MCF 10A (cell line): ENCODE results near the gene RGS14. TPM values are rescaled to one million over a fixed set of nuclear protein-coding genes. Genes with fewer than 3 reads are reported as not detected.

Experiments used
- BruUV-seq: library from RNA; stranded (reverse); fragments of 400-500 nt; replicated peaks from 2 replicates; lab custom pipeline; 2021; lab: Mats Ljungman, UMichigan
- CTCF ChIA-PET: fragments of 300-600 bp; sonication (Branson Sonifier 250); formaldehyde crosslinking; extraction: SDS; loops from one replicate; lab custom pipeline; 2021; ENCODE audit warnings: antibody characterized with exemption, inconsistent platforms; lab: Yijun Ruan, JAX
- POLR2A ChIA-PET: fragments of 300-600, 350-650 bp; sonication (Branson Sonifier 250); formaldehyde crosslinking; extraction: SDS; loops from one replicate; lab custom pipeline; 2020; ENCODE audit warnings: antibody characterized with exemption, inconsistent platforms; lab: Yijun Ruan, JAX
- DNase-seq: peaks from one replicate; pipeline ENCODE4 v3.0.0-alpha.2; 2018; ENCODE audit not compliant: unreplicated experiment
- H3K27ac Mint-ChIP-seq: one replicate; pipeline ENCODE4 v1.8.0; 2022; ENCODE audit warnings: mild to moderate bottlenecking, low read depth, mixed read lengths; ENCODE audit not compliant: unreplicated experiment
- H3K27me3 Mint-ChIP-seq: one replicate; pipeline ENCODE4 v1.8.0; 2022; ENCODE audit warnings: mixed read lengths; ENCODE audit not compliant: insufficient read depth, unreplicated experiment
- H3K36me3 Mint-ChIP-seq: one replicate; pipeline ENCODE4 v1.8.0; 2022; ENCODE audit warnings: mild to moderate bottlenecking, moderate library complexity, mixed read lengths; ENCODE audit not compliant: insufficient read depth, unreplicated experiment
- H3K4me1 Mint-ChIP-seq: one replicate; pipeline ENCODE4 v1.8.0; 2022; ENCODE audit warnings: mixed read lengths; ENCODE audit not compliant: insufficient read depth, unreplicated experiment
- H3K4me3 Mint-ChIP-seq: one replicate; pipeline ENCODE4 v1.8.0; 2022; ENCODE audit warnings: mild to moderate bottlenecking, moderate library complexity, mixed read lengths; ENCODE audit not compliant: unreplicated experiment
- H3K9me3 Mint-ChIP-seq: one replicate; pipeline ENCODE4 v1.8.0; 2022; ENCODE audit warnings: mixed read lengths; ENCODE audit not compliant: unreplicated experiment
- intact Hi-C: fragments of 100-400 bp; cut with micrococcal nuclease; formaldehyde crosslinking; loops from 2 replicates; pipeline ENCODE4 v1.14.1; 2022
- total RNA-seq: library from RNA; stranded (reverse); gene quantifications from 2 replicates; pipeline ENCODE4 v1.2.3, GENCODE V29; 2022
- TF ChIP-seq, protein P1 (sequence below): fragments of 200-600 bp; IDR thresholded peaks from one replicate; pipeline ENCODE4 v1.8.0; 2022; ENCODE audit warnings: antibody characterized with exemption, mild to moderate bottlenecking; ENCODE audit not compliant: unreplicated experiment

The RGS14 gene
- total RNA-seq, 1 experiment from 2014 or later = 7.8 TPM

DNA sequence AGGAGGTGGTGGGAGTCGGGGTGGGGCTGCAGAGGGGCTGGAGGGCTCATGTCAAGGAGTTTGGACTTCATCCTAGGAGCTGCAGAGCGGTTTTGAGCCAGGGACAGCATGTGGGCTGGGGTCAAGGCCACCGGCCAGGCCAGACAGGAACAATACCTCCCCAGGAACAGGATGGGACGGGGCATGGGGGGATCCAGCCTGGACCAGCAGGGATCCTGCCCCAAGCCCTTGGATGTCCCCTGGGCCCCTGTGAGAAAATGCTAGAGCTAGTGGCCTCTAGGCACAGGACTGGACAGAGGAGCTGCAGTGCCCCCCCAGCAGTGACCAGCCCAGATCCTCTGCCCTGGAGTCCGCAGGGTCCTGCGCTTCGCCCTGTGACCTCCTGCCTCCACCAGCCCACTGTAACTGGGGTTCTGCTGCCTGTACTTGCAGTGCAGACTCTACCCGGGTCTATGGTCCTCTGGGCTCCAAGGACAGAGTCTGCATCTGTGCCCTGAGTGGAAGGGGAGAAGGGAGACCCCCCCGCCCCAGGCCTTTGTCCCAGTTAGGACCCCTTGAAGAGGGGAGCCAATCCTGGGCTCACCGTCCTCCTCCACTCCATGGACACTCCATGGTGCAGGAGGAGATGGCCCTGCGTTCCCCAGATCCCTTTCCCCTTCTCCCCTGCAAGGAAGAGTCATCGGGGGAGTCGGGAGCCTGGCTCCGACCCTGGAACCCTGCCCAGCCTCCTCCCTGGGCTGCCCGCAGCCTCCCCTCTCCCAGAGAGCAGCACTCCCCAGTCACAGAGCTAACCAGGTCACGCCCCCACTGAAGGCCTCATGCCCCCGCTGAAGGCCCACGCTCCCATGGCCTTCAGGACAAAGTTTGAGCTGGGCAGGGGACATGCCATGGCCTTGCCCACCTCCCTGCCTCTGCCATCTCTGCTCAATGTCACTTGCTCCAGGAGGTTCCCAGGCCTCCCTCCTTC lies 43.1 kb upstream of the RGS14 start:
- Mint-ChIP-seq H3K27me3 (no peaks in the 10 kb centered on the region), H3K4me3 (no peak overlapping the region), H3K9me3 (no peaks in the 10 kb centered on the region), H3K27ac (no peak overlapping the region), H3K4me1 (peaks cover 21% of the 10 kb centered on the region), H3K36me3 (peaks cover 20% of the 10 kb centered on the region)
- CTCF ChIA-PET = interaction anchor here (0.6 to 6.5 kb wide), 7 partner anchors 11 to 201 kb away, joined by 3 to 59 read pairs (median 4); no protein-coding TSS in a partner anchor
- intact Hi-C loops = loop anchor here (5.0 kb wide), 1 partner anchor 188 kb away; no protein-coding TSS in a partner anchor
- POLR2A ChIA-PET = interaction anchor here (0.6 to 1.5 kb wide), 3 partner anchors 9 to 194 kb away, joined by 3 to 4 read pairs (median 3); partner anchors contain the start of gene LMAN2
- TF ChIP-seq, protein P1, sequence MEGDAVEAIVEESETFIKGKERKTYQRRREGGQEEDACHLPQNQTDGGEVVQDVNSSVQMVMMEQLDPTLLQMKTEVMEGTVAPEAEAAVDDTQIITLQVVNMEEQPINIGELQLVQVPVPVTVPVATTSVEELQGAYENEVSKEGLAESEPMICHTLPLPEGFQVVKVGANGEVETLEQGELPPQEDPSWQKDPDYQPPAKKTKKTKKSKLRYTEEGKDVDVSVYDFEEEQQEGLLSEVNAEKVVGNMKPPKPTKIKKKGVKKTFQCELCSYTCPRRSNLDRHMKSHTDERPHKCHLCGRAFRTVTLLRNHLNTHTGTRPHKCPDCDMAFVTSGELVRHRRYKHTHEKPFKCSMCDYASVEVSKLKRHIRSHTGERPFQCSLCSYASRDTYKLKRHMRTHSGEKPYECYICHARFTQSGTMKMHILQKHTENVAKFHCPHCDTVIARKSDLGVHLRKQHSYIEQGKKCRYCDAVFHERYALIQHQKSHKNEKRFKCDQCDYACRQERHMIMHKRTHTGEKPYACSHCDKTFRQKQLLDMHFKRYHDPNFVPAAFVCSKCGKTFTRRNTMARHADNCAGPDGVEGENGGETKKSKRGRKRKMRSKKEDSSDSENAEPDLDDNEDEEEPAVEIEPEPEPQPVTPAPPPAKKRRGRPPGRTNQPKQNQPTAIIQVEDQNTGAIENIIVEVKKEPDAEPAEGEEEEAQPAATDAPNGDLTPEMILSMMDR = no peak
- DNase-seq = no peak
- no TSS peak for BruUV-seq

DNA sequence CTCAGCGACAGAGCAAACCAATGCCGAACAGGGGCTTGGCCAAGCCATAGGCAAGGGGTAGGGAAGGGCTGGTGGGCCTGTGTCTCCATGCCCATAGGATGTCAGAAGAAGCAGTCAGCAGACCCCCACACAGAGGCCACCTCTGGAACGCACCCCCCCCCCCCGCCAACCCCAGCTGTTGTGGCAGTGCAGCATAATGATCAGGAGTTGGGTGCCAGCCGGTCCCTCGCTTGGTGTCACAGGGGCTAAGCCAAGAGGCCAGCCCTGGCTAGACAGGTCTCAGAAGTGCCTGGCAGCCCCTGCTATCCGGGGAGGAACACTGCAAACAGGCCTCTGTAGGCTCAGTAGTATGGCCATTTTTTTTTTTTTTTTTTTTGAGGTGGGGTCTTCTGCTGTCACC lies 42.3 kb upstream of the RGS14 start:
- no peak for DNase-seq
- Mint-ChIP-seq H3K36me3 (peaks cover 26% of the 10 kb centered on the region), H3K27ac (no peak overlapping the region), H3K4me3 (no peak overlapping the region), H3K9me3 (no peaks in the 10 kb centered on the region), H3K27me3 (no peaks in the 10 kb centered on the region), H3K4me1 (peaks cover 17% of the 10 kb centered on the region)
- intact Hi-C loops = loop anchor here (5.0 kb wide), 1 partner anchor 187 kb away; no protein-coding TSS in a partner anchor
- CTCF ChIA-PET = interaction anchor here (0.6 to 6.5 kb wide), 8 partner anchors 14 to 740 kb away, joined by 3 to 59 read pairs (median 4); partner anchors contain the start of gene F12
- TF ChIP-seq, protein P1 = no peak
- POLR2A ChIA-PET = interaction anchor here (0.9 to 1.3 kb wide), 3 partner anchors 9 to 87 kb away, joined by 3 to 4 read pairs (median 3); no protein-coding TSS in a partner anchor
- BruUV-seq = no TSS peak

DNA sequence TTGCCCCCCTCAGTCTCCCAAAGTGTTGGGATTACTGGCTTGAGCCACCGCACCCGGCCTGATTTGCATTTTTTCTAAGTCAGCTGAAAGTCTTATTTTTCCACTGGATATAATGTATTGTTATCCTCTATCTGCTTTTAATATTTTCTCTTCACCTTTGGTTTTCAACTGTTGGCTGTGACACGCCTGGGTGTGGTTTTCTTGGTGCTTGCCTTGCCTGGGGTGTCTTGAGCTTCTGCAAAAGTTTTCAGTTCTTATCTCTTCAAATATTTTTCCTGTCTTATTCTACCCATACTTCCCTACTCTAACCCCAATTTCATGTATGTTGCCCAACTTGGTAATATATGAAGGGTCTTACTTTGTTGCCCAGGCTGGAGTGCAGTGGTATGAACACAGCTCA lies 41.7 kb upstream of the RGS14 start:
- CTCF ChIA-PET = interaction anchor here (0.6 to 6.5 kb wide), 14 partner anchors 13 to 741 kb away, joined by 3 to 59 read pairs (median 8); partner anchors contain the start of genes F12 and LMAN2
- Mint-ChIP-seq H3K4me3 (no peak overlapping the region), H3K27me3 (no peaks in the 10 kb centered on the region), H3K4me1 (peaks cover 11% of the 10 kb centered on the region), H3K36me3 (peaks cover 28% of the 10 kb centered on the region), H3K27ac (no peak overlapping the region), H3K9me3 (no peaks in the 10 kb centered on the region)
- TF ChIP-seq, protein P1 = no peak
- POLR2A ChIA-PET = interaction anchor here (0.7 to 1.3 kb wide), 6 partner anchors 8 to 139 kb away, joined by 3 to 5 read pairs (median 3); partner anchors contain the start of genes PRELID1 and RAB24
- BruUV-seq = no TSS peak
- intact Hi-C loops = loop anchor here (5.0 kb wide), 1 partner anchor 186 kb away; no protein-coding TSS in a partner anchor
- no peak for DNase-seq
